Activated CD8-positive, alpha-beta T cell treated with anti-CD3 and anti-CD28 coated beads for 36 hours (primary cell): Measurements from ENCODE around the gene TBPL2. TPM values are rescaled to one million over a fixed set of nuclear protein-coding genes. Genes with fewer than 3 reads are reported as not detected.

Source experiments
- ATAC-seq: fragments of 200-7000 bp; cut with Tn5 transposase; one replicate; pipeline ENCODE4 v1.10.0; 2021; ENCODE audit warnings: mild to moderate bottlenecking, moderate library complexity
- CTCF ChIA-PET: fragments of 350-600 bp; sonication (Branson Sonifier 250); formaldehyde crosslinking; loops from one replicate; lab custom pipeline; 2021; ENCODE audit warnings: antibody characterized with exemption; lab: Charles Lee
- POLR2A ChIA-PET: fragments of 350-600 bp; sonication (Branson Sonifier 250); formaldehyde crosslinking; loops from one replicate; lab custom pipeline; 2021; ENCODE audit warnings: antibody characterized with exemption; lab: Charles Lee
- DNase-seq: peaks from one replicate; pipeline ENCODE4 v3.0.0-alpha.2; 2020
- H3K27ac Mint-ChIP-seq: one replicate; pipeline ENCODE4 v1.8.0; 2021; ENCODE audit warnings: mild to moderate bottlenecking, mixed read lengths
- H3K27me3 Mint-ChIP-seq: one replicate; pipeline ENCODE4 v1.8.0; 2021; ENCODE audit warnings: mixed read lengths
- H3K36me3 Mint-ChIP-seq: one replicate; pipeline ENCODE4 v1.8.0; 2021; ENCODE audit warnings: low read depth, mixed read lengths
- H3K4me1 Mint-ChIP-seq: one replicate; pipeline ENCODE4 v1.8.0; 2021; ENCODE audit warnings: low read depth, mixed read lengths
- H3K4me3 Mint-ChIP-seq: one replicate; pipeline ENCODE4 v1.8.0; 2021; ENCODE audit warnings: mild to moderate bottlenecking, moderate library complexity, mixed read lengths
- H3K9me3 Mint-ChIP-seq: one replicate; pipeline ENCODE4 v1.8.0; 2021; ENCODE audit warnings: mixed read lengths
- intact Hi-C: fragments of 100-400 bp; cut with micrococcal nuclease; formaldehyde crosslinking; loops from one replicate; pipeline ENCODE4 v1.10.0; 2022
- total RNA-seq, 2 experiments: library from RNA; stranded (reverse); gene quantifications; one replicate each; pipeline ENCODE4 v1.2.3, GENCODE V29; 2021
- TF ChIP-seq, protein P1 (sequence below): fragments of 200-600 bp; IDR thresholded peaks from one replicate; pipeline ENCODE4 v1.8.0; 2022; ENCODE audit warnings: antibody characterized with exemption, mild to moderate bottlenecking

TBPL2 gene
- total RNA-seq, 2 experiments from 2014 or later = not detected

GRCh38 chr14:55366271-55366670, 74.1 kb downstream of the TBPL2 start:
- ATAC-seq (no peak), DNase-seq (no peak)
- H3K27ac Mint-ChIP-seq = no peak overlapping the region
- ChIA-PET CTCF (interaction anchor here (5.2 kb wide), 1 partner anchor 12 kb away, joined by 29 read pairs; no protein-coding TSS in a partner anchor), POLR2A (no interaction called here)
- H3K4me3 Mint-ChIP-seq = no peak overlapping the region
- peaks cover 13% of the 10 kb centered on the region for H3K4me1 Mint-ChIP-seq
- no peaks in the 10 kb centered on the region for H3K27me3 Mint-ChIP-seq
- no peaks in the 10 kb centered on the region for H3K9me3 Mint-ChIP-seq
- H3K36me3 Mint-ChIP-seq = peaks cover 38% of the 10 kb centered on the region
- intact Hi-C loops = no loop called here
- TF ChIP-seq, protein P1, sequence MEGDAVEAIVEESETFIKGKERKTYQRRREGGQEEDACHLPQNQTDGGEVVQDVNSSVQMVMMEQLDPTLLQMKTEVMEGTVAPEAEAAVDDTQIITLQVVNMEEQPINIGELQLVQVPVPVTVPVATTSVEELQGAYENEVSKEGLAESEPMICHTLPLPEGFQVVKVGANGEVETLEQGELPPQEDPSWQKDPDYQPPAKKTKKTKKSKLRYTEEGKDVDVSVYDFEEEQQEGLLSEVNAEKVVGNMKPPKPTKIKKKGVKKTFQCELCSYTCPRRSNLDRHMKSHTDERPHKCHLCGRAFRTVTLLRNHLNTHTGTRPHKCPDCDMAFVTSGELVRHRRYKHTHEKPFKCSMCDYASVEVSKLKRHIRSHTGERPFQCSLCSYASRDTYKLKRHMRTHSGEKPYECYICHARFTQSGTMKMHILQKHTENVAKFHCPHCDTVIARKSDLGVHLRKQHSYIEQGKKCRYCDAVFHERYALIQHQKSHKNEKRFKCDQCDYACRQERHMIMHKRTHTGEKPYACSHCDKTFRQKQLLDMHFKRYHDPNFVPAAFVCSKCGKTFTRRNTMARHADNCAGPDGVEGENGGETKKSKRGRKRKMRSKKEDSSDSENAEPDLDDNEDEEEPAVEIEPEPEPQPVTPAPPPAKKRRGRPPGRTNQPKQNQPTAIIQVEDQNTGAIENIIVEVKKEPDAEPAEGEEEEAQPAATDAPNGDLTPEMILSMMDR = no peak

Other genes with a start within 250 kb of the TBPL2 start
- gene DLGAP5, start 249.0 kb downstream of the TBPL2 start, total RNA-seq = 10 to 100 TPM; 75.4 to 84.0 TPM
- 10 to 100 TPM; 17.7 to 20.0 TPM for gene FBXO34, start 169.2 kb downstream of the TBPL2 start, total RNA-seq
- 1 to 10 TPM; 5.1 to 5.5 TPM for gene ATG14, start 28.8 kb downstream of the TBPL2 start, total RNA-seq
- 100 to 1,000 TPM; 107 to 113 TPM for gene KTN1, start 139.6 kb upstream of the TBPL2 start, total RNA-seq